HCEC 1CT (cell line): ENCODE results near the gene RASAL1.

Experiments used
- DNase-seq: peaks from one replicate; pipeline ENCODE4 v3.0.0-alpha.2; 2017

RASAL1 gene

DNA sequence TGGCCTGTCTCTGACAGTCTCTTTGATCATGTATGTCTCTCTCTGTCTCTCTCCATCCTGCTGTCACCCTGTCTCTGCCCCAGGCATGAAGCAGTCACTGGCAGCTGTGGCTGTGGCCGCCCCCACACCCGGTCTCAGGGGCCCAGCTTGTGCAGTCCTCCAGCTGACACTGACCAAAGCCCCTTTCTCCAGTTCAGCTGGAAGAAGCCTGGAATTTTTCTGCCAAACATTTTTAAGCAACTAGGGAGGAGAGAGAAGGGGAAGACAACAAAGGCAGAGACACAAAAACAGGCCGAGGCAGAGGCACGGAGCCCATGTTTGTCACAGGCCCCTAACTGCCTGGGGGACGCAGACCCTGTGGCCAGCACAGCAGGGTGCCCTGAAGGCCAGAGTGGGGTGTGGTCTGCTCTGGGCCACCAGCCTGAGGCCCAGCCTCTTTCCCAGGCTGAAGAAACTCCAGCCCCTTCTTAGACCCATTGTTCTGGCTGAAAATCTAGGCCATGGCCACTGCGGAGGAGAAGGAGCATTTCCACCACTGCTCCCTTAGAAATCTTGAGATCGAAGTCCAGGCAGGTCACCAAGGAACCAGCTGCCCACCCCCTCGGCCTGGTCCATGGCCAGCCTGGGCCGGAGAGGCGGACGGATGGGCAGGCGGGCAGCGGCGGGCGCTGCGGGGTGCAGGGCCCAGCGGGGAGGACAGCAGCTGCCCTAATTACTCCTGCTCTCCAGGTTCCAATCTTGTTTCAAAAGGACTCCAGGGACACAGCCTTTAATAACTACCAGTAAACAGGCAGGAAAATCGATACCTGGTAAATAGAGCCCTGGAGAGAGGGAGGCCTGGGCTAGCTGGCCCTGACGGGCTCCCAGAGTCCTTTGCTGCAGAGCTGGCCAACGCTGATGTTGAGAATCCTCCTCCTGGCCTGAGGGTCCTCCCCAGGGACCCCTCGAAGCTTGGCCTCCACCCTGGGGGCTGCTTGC is 64.1 kb downstream of the RASAL1 start:
- no peak for DNase-seq

DNA sequence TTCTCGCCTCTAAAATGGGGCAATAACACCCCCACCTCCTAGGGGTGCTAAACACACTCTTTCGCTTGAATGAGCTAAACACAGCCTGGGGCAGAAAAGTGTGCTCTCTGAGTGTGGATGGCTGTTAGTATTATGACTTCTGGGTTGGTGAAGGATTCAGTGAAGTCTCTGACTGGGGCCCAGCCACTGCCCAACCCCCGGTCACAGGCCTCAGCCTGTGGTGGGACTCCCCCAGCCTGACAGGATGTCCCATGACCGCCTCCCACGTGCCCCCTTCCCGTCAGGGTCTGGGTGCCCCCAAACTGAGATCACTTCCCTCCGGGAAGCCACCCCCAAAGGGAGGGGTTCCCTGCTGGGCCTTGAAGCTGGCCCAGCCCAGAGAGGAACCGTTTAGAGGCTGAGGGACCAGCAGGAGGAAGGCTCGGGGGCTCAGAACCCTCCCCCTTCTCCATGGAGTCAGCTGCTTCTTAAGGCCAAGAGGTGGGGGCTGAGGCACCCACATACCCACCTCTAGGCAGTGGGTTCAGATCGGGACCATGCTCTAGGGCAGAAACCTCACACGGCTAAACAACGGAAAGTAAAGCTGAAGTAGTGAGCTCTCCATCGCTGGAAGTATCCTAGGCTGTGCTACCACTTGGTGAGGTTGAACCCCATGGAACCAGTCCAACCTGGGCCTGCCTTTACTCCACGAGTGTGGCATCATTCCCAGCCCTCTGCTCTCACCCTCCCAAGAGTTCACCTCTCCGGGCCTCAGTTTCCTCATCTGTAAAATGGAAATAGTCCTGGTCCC is 65.2 kb downstream of the RASAL1 start:
- DNase-seq = no peak

GRCh38 chr12:113069751-113070116 is 65.8 kb downstream of the RASAL1 start:
- no peak for DNase-seq

GRCh38 chr12:113069149-113069548 is 66.4 kb downstream of the RASAL1 start:
- no peak for DNase-seq

DNA sequence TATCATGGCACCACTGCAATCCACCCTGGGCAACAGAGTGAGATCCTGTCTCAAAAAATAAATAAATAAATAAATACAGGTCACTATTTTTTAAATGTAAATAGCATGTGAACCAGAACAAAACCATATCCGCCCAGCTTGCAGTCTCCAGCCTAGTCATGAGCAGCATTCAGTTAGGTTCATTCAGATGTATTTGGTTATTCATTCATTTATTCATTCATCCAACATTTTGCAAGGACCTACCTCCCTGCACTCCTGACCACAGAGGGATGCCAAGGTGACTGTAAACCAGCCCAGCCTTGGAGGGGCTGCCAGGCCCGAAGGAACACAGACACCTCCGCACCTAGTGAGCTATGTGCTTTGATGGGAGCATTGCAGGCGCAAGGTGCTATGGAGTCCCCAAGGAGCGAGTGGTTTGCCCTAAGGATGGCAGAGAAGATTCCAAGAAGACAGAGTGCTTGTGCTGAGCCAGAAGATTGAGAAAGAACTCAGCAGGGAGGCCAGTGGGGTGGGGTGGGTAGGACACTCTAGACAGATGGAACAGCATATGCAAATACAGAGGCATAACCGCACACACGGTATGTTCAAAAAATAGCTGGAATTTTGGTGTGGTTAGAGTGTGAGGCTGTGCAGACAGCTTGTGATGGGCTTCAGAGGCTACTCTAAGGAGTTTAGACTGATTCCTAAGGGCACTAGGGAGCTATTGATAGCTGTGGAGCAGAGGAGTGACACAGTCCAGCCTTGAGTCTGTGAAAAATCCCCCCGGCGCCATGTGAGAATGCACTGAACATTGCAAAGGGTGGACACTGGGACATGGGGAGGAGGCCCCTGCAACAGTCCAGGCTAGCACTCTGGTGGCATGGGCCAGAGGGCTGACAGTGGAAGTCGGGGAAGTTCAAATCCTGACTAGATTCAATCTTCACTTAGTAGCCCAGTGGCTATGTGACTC is 67.3 kb downstream of the RASAL1 start:
- DNase-seq = no peak

DNA sequence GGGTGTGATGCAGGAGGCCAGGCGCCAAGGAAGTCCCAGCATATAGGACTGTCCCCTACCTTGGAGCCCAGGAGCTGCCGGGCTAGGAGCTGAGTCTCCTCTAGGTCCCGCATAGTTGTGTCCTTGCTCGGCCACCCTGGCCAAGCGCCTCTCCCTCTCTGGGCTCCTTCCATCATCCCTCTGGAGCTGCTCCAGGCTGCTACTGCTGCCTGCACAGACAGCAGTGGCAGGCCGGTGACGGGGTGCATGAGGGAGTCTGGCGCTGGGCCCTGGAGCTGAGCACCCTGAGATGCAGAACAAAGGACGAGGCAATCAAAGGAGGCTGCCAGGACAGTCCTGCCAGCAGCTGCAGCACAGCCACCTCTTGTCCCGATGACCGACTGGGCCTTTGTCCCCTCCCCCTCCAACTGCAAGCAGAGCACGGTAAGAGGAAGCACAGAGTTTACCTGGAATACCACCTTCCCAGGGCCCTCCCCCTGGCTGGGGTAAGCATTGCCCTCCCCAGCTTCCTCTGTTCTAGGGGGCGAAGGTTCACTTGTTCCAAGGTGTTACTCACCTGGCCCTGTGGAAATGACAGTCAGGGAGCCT is 68.7 kb downstream of the RASAL1 start:
- DNase-seq = no peak

DNA sequence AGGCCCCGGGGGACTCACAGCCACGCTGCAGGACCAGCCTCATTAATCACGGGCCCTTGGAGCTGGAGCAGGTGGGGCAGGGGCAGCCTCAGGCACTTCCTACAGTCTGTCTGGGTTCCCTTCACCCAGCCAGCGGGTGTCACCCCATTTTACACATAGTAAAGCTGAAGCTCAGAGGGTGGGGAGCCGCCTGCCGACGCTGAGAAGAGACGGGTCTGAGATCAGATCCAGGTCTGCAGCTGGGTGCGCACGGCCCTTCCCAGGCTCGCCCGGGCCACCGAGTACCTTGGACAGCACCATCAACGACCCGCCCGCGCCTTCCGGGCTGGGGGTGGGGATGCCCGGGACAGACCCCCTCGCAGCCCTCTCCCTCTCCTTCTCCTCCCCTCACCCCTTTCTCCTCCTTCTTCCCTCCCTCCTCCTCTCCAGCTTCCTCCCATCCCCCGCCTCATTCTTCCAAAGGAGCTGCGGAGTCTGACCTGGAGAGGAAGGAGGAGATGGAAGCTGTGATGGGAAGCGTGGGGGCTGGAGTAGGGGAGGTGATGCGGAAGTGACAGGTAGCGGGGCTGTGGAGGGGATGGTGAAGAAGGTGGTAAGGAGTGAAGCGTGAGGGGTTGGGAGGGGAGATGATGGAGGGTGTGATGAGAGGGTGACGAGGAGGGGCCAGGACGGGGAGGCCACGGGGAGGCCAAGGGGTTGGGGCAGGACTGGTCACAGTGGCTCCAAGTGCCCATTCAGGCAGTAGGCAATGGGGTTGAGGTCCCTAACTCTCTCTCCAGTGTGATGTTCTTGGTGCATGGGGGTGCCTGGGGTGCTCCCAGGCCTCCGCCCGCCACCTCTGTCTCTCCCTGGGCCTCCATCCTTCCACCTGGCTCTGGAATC is 70.2 kb downstream of the RASAL1 start:
- no peak for DNase-seq

DNA sequence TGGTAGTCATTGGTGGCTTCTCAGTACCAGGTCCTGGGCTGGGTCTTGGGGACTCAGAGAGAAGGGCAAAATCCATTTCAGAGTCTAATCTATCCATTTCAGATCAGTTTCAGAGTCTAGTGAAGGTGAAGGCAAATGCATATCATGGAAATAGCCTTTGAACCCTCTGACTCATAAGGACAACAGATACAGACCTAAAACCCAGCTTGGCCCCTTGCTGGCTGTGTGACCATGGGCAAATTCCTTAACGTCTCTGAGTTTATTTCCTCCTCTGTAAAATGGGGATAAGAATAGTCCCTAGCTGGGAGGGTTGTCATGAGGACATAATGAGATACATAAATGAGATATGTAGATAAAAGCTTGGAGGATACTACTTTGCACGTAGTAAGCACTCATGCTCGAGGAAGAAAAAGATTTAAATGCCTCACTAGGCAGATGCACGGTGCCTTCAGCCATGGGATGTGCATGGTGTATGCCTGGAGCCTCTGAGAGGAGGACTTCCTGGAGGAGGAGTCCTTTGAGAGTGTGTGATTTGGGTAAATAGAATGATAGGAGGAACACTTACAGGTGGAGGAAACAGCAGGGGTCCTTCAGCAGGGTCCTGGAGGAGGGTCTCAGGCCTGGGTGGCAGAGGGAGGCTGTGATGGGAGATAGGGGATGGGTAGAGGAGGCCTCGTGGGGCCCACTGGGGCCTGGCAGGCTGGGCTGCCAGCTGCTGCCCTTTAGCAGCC is 71.0 kb downstream of the RASAL1 start:
- no peak for DNase-seq

- no peak for DNase-seq
These were observed 71.9 kb downstream of the RASAL1 start for GRCh38 chr12:113063396-113064350.

- DNase-seq = no peak
These were observed 72.8 kb downstream of the RASAL1 start for GRCh38 chr12:113062502-113063395.

- no peak for DNase-seq
These were observed 74.4 kb downstream of the RASAL1 start for GRCh38 chr12:113061061-113061694.

DNA sequence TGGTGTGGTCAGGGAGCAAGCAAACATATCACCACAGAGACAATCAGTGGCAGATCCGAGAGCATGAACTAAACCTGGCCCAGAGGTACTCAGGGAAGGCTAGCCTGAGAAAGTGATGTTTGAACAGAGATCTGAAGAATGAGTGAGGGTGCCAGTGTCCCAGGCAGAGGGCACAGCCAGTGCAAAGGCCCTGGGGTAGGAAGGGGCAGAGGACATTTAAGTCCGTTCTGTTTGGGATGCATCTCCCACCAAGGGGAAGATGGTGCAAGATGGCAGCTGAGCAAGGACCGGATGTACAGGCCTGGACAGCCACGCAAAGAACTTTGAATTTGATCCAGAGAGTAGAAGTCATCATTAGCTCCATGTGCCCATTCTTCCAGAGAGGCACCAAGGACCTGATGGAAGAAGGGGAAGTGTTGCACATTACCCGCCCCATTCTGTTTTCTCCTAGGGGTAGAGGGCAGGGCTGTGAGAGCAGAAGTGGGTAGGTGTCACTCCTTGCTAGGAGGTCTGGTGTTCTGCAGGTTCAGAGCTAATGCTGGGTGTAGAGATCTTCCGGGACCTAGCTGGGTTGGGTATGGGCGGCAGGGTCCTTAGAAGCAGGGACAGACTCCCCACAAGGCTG is 75.1 kb downstream of the RASAL1 start:
- DNase-seq = no peak

DNA sequence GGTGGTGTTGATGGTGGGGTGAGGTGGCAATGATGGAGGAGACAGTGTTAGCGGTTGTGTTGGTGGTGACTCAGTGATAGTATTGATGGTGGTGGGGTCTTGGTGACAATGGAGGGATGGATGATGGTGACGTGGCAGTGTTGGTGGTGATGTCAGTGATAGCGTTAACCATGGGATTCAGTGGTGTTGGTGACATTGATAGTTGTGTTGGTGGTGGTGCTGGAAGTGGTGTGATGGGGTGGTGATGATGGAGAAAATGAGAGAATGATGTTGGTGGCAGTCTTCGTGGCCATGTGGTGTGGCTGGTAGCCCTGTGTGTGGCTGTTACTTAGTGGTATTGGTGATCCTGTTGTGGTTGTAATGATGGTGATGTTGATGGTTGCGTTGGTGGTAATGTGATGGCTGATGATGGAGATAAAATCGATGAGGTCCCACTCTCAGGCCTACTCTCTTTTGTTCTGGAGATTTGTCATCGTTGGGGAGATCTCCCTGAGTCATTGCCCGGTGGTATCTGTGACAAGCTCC is 76.4 kb downstream of the RASAL1 start:
- DNase-seq = no peak

GRCh38 chr12:113058553-113058952 is 77.0 kb downstream of the RASAL1 start:
- DNase-seq = no peak

GRCh38 chr12:113057565-113058485 is 77.7 kb downstream of the RASAL1 start:
- DNase-seq = no peak
